ENCODE measurements around the gene ADAMTS9. TPM values are rescaled to one million over a fixed set of nuclear protein-coding genes. Genes with fewer than 3 reads are reported as not detected.

Gene ADAMTS9
- total and polyA plus RNA-seq, 2 donors (not counting 3 experiments of a cell fraction or from before 2014, with no cell fraction given), result 6.5 to 23.9 TPM

- no peaks in the 10 kb centered on the region for H3K36me3 ChIP-seq (ENCODE audit: control insufficient read depth in 2 of 2, extremely low read depth in 1 of 2, insufficient read depth in 2 of 2, low read length in 2 of 2)
- no peak for DNase-seq (ENCODE audit: low read depth, low spot score)
- POLR2A ChIA-PET, result no interaction called here
- dilution Hi-C loops (cut with MboI; ENCODE audit: extremely low pct_ligation_motif_present, low sequenced_read_pairs), result no loop called here
- no peaks in the 10 kb centered on the region for H3K79me2 ChIP-seq (ENCODE audit: control insufficient read depth, insufficient read depth, low read length)
- no peak overlapping the region for H3K27ac ChIP-seq (ENCODE audit: insufficient read depth, low read depth, low read length)
- intact Hi-C loops (cut with micrococcal nuclease), result no loop called here
- no peaks in the 10 kb centered on the region for H4K20me1 ChIP-seq (replicated peaks; ENCODE audit: control insufficient read depth, extremely low read depth, insufficient read depth, low read length)
- no peak for FAIRE-seq
- H2AFZ ChIP-seq (ENCODE audit: low read depth, low read length), result no peak overlapping the region
- no peak for TF ChIP-seq MYC (IDR thresholded peaks at IDR 0.05; ENCODE audit: low read depth, low read length)
- no peak for TF ChIP-seq JUN (IDR thresholded peaks at IDR 0.05; ENCODE audit: borderline replicate concordance, insufficient read depth, insufficient read length, low read depth)
- TF ChIP-seq CTCF (IDR thresholded peaks at IDR 0.05; ENCODE audit: extremely low read depth in 1 of 2, insufficient read depth in 1 of 2, low read depth in 1 of 2, low read length in 2 of 2), result no peak
- TF ChIP-seq POLR2A (IDR thresholded peaks at IDR 0.05; ENCODE audit: low read depth, low read length), result no peak
- TF ChIP-seq, protein P1, sequence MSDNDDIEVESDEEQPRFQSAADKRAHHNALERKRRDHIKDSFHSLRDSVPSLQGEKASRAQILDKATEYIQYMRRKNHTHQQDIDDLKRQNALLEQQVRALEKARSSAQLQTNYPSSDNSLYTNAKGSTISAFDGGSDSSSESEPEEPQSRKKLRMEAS (IDR thresholded peaks at IDR 0.05; ENCODE audit: insufficient read depth, insufficient read length), result no peak
- TF ChIP-seq EZH2 (IDR thresholded peaks at IDR 0.05; ENCODE audit: borderline replicate concordance, low read depth, low read length, severe bottlenecking), result no peak
- no peak for TF ChIP-seq FOS (IDR thresholded peaks at IDR 0.05; ENCODE audit: borderline replicate concordance, insufficient read depth, low read length)
- TF ChIP-seq GATA2 (IDR thresholded peaks at IDR 0.05; ENCODE audit: insufficient read depth, insufficient read length, low read depth, low read length), result no peak
- TF ChIP-seq POLR2AphosphoS5 (IDR thresholded peaks at IDR 0.05; ENCODE audit: insufficient read depth, low read depth, low read length), result no peak
- no peak overlapping the region for H3K4me2 ChIP-seq (ENCODE audit: insufficient read depth, low read length)
- H3K27me3 ChIP-seq (ENCODE audit: control insufficient read depth in 2 of 2, insufficient read depth in 2 of 2, low read length in 2 of 2), result peaks cover 41 to 50% of the 10 kb centered on the region in 2 experiments
- H3K9me3 ChIP-seq (replicated peaks; ENCODE audit: control insufficient read depth, insufficient read depth, low read length), result no peaks in the 10 kb centered on the region
- H3K9me1 ChIP-seq (replicated peaks; ENCODE audit: control insufficient read depth, extremely low read depth, insufficient read depth, low read length), result no peaks in the 10 kb centered on the region
- H3K4me3 ChIP-seq (replicated peaks in 1 of 3; ENCODE audit: insufficient read depth in 1 of 3, low read depth in 1 of 3, low read length in 3 of 3), result no peak overlapping the region
- no peak overlapping the region for H3K9ac ChIP-seq (replicated peaks; ENCODE audit: extremely low read depth, insufficient read depth, low read length)
- BruUV-seq (replicated peaks), result no TSS peak
- CTCF ChIA-PET, result interaction anchor here (1.3 to 1.6 kb wide), 2 partner anchors 9 to 465 kb away, joined by 3 to 5 read pairs; no protein-coding TSS in a partner anchor
- H3K4me1 ChIP-seq (ENCODE audit: control insufficient read depth, extremely low read depth, insufficient read depth, low read length), result no peaks in the 10 kb centered on the region
Measured at GRCh38 chr3:64495121-64495780, 192.5 kb downstream of the ADAMTS9 start.
